OCI-LY7 (cell line): ENCODE data around the gene PTPRJ.

Experiments
- CTCF ChIP-seq: fragments of 200-600 bp; sonication (generic); conservative IDR thresholded peaks from 2 replicates; pipeline ENCODE4 v1.5.1; 2014; ENCODE audit warnings: mild to moderate bottlenecking, antibody characterized with exemption, low read length, moderate library complexity, mixed read lengths
- EZH2phosphoT487 ChIP-seq: fragments of 200-600 bp; sonication (generic); IDR thresholded peaks from 2 replicates; pipeline ENCODE4 v1.6.1; 2018; ENCODE audit warnings: low read depth, borderline replicate concordance, mild to moderate bottlenecking, mixed run types, antibody characterized with exemption, low read length, moderate library complexity, mixed read lengths

- TF ChIP-seq CTCF = peak; percentile 69
- TF ChIP-seq EZH2phosphoT487 = no peak
Measured at GRCh38 chr11:48020092-48020755, 39.9 kb downstream of the PTPRJ start.
